Tibial nerve (tissue), 4 donors: ENCODE results near the gene STRIP2. TPM values are rescaled to one million over a fixed set of nuclear protein-coding genes. Genes with fewer than 3 reads are reported as not detected.
"Not testable (repeated sequence)": the region's sequence is repeated elsewhere in the genome, so short reads cannot be mapped to it uniquely, and the experiment has no call there.

ENCODE experiments used
- DNase-seq, 2 donors: peaks; one replicate each; pipeline ENCODE4 v3.0.0-alpha.2; 2019; ENCODE audit warnings: low spot score in 2 of 2
- H3K27ac ChIP-seq, 4 donors: fragments of 200-600 bp; sonication (generic) in 3 of 4; one replicate each; pipeline ENCODE4 v1.5.1; 2017 to 2019; ENCODE audit warnings: mild to moderate bottlenecking in 1 of 4
- H3K27me3 ChIP-seq, 2 donors: fragments of 200-600 bp; sonication (generic) in 1 of 2; one replicate each; pipeline versions ENCODE4 v1.5.1 to v1.6.0; 2017 to 2019
- H3K36me3 ChIP-seq, 3 donors: fragments of 200-600 bp; sonication (generic); one replicate each; pipeline ENCODE4 v1.5.1; 2018 to 2019
- H3K4me1 ChIP-seq, 4 donors: fragments of 200-600 bp; sonication (generic) in 3 of 4; one replicate each; pipeline ENCODE4 v1.5.1; 2017 to 2019
- H3K4me3 ChIP-seq, 4 donors: fragments of 200-600 bp; sonication (generic) in 3 of 4; one replicate each; pipeline ENCODE4 v1.5.1; 2017 to 2019; ENCODE audit warnings: mild to moderate bottlenecking in 1 of 4, moderate library complexity in 1 of 4
- H3K9me3 ChIP-seq, 4 donors: fragments of 200-600 bp; sonication (generic) in 3 of 4; one replicate each; pipeline ENCODE4 v1.5.1; 2017 to 2019
- CTCF ChIP-seq, 5 experiments: fragments of 200-600 bp in 3 of 5; fragments of 450-650 bp in 2 of 5; sonication (generic) in 3 of 5; IDR thresholded peaks; one replicate each; pipeline ENCODE4 v1.5.1; 2016 to 2019; ENCODE audit warnings: antibody characterized with exemption in 5 of 5, mild to moderate bottlenecking in 3 of 5, moderate library complexity in 2 of 5
- EP300 ChIP-seq, 2 donors: sonication (generic); formaldehyde crosslinking; IDR thresholded peaks; one replicate each; pipeline ENCODE4 v1.6.1; 2017; ENCODE audit warnings: antibody characterized with exemption in 2 of 2, mild to moderate bottlenecking in 1 of 2
- POLR2A ChIP-seq, 2 donors: fragments of 450-650 bp; IDR thresholded peaks; one replicate each; pipeline ENCODE4 v1.6.1; 2017; ENCODE audit warnings: antibody characterized with exemption in 2 of 2, mild to moderate bottlenecking in 2 of 2, moderate library complexity in 2 of 2
- WGBS, 2 donors: methylation state at CpG; one replicate each; pipeline ENCODE4 v1.1.5; 2018; 5-methylcytosine and 5-hydroxymethylcytosine counted together
- total RNA-seq, 4 donors: library from RNA; depleted of rRNA; stranded (reverse); fragments of >200 nt; gene quantifications; one replicate each; pipeline ENCODE4 v1.1.0, GENCODE V29; 2016

STRIP2 gene
- total RNA-seq, 4 donors from 2014 or later, result 0.30 to 0.44 (median 0.41) TPM

- H3K36me3 ChIP-seq, H3K4me1 ChIP-seq, H3K4me3 ChIP-seq, H3K27ac ChIP-seq, H3K9me3 ChIP-seq: not testable (repeated sequence)
- 83 to 84% methylated on average over 2 of the region's 2 CpGs for WGBS, 2 donors
- TF ChIP-seq EP300 (IDR thresholded peaks at IDR 0.05), result peak in 1 of 2 donors; percentile 21
- peak in 1 of 2 donors; percentile 20 for DNase-seq
- H3K27me3 ChIP-seq, result peaks cover 0 to 16% of the 10 kb centered on the region in 2 donors
These were observed 90.2 kb downstream of the STRIP2 start for GRCh38 chr7:129524405-129524804.

- no peaks in the 10 kb centered on the region for H3K4me1 ChIP-seq
- no peak for TF ChIP-seq EP300 (IDR thresholded peaks at IDR 0.05)
- TF ChIP-seq POLR2A (IDR thresholded peaks at IDR 0.05), result no peak
- no peak for TF ChIP-seq CTCF (IDR thresholded peaks at IDR 0.05)
- H3K27me3 ChIP-seq, result peaks cover 0 to 10% of the 10 kb centered on the region in 2 donors
- H3K36me3 ChIP-seq, result no peaks in the 10 kb centered on the region
- no peak overlapping the region for H3K27ac ChIP-seq
- no peak overlapping the region for H3K4me3 ChIP-seq
- no peak for DNase-seq
- WGBS, 2 donors, result 78 to 79% methylated on average over 9 of the region's 9 CpGs
- H3K9me3 ChIP-seq, result no peaks in the 10 kb centered on the region
These were observed 91.1 kb downstream of the STRIP2 start for GRCh38 chr7:129525225-129525862.

GRCh38 chr7:129529643-129530042 is 95.4 kb downstream of the STRIP2 start:
- Histone ChIP-seq H3K27me3 (no peaks in the 10 kb centered on the region), H3K4me3 (no peak overlapping the region), H3K9me3 (no peaks in the 10 kb centered on the region), H3K4me1 (no peaks in the 10 kb centered on the region), H3K36me3 (no peaks in the 10 kb centered on the region), H3K27ac (no peak overlapping the region)
- 65 to 75% methylated on average over 4 of the region's 4 CpGs for WGBS, 2 donors
- TF ChIP-seq POLR2A (IDR thresholded peaks at IDR 0.05) (no peak), EP300 (IDR thresholded peaks at IDR 0.05) (no peak), CTCF (IDR thresholded peaks at IDR 0.05) (no peak)
- no peak for DNase-seq

GRCh38 chr7:129530795-129531391 is 96.7 kb downstream of the STRIP2 start:
- no peak overlapping the region for H3K4me3 ChIP-seq
- no peaks in the 10 kb centered on the region for H3K36me3 ChIP-seq
- 65 to 76% methylated on average over 5 of the region's 5 CpGs for WGBS, 2 donors
- DNase-seq, result no peak
- no peaks in the 10 kb centered on the region for H3K9me3 ChIP-seq
- H3K4me1 ChIP-seq, result no peaks in the 10 kb centered on the region
- no peaks in the 10 kb centered on the region for H3K27me3 ChIP-seq
- no peak overlapping the region for H3K27ac ChIP-seq
- TF ChIP-seq EP300 (IDR thresholded peaks at IDR 0.05), result no peak
- TF ChIP-seq POLR2A (IDR thresholded peaks at IDR 0.05), result no peak
- no peak for TF ChIP-seq CTCF (IDR thresholded peaks at IDR 0.05)

- no peaks in the 10 kb centered on the region for H3K4me1 ChIP-seq
- H3K36me3 ChIP-seq, result no peaks in the 10 kb centered on the region
- H3K27ac ChIP-seq, result no peak overlapping the region
- no peaks in the 10 kb centered on the region for H3K27me3 ChIP-seq
- H3K9me3 ChIP-seq, result no peaks in the 10 kb centered on the region
- no peak for TF ChIP-seq CTCF (IDR thresholded peaks at IDR 0.05)
- H3K4me3 ChIP-seq, result no peak overlapping the region
- 88 to 91% methylated on average over 11 of the region's 11 CpGs for WGBS, 2 donors
- no peak for DNase-seq
These were observed 97.5 kb downstream of the STRIP2 start for GRCh38 chr7:129531721-129532120.
